Stimulated activated naive B cell treated with anti-CD40 and anti-IgM and Interleukin-4, amounts not matched to agents 10 μg/mL and 1 μg/mL and 100 μg/mL, for 72 hours (primary cell): ENCODE measurements around the gene GBX1.

Experiments used
- ATAC-seq, 2 donors: fragments of 150-1000 bp; cut with Tn5 transposase; replicated peaks; 2 replicates each; pipeline ENCODE4 v1.10.0; 2021; ENCODE audit warnings: moderate library complexity in 1 of 2
- DNase-seq: peaks from one replicate; pipeline ENCODE4 v3.0.0; 2021
- H3K27ac Mint-ChIP-seq: one replicate; pipeline ENCODE4 v1.8.0; 2022; ENCODE audit warnings: mild to moderate bottlenecking, mixed read lengths
- H3K27me3 Mint-ChIP-seq, 2 donors: one replicate each; pipeline ENCODE4 v1.8.0; 2022; ENCODE audit warnings: mixed read lengths in 2 of 2
- H3K36me3 Mint-ChIP-seq, 2 donors: one replicate each; pipeline ENCODE4 v1.8.0; 2022; ENCODE audit warnings: mixed read lengths in 2 of 2, mild to moderate bottlenecking in 1 of 2
- H3K4me1 Mint-ChIP-seq, 2 donors: one replicate each; pipeline ENCODE4 v1.8.0; 2022; ENCODE audit warnings: mixed read lengths in 2 of 2, mild to moderate bottlenecking in 1 of 2
- H3K4me3 Mint-ChIP-seq, 2 donors: one replicate each; pipeline ENCODE4 v1.8.0; 2022; ENCODE audit warnings: mild to moderate bottlenecking in 2 of 2, mixed read lengths in 2 of 2, moderate library complexity in 1 of 2
- H3K9me3 Mint-ChIP-seq, 2 donors: one replicate each; pipeline ENCODE4 v1.8.0; 2022; ENCODE audit warnings: mixed read lengths in 2 of 2, mild to moderate bottlenecking in 1 of 2

The GBX1 gene

GRCh38 chr7:151117565-151117964 lies 49.9 kb downstream of the GBX1 start:
- H3K36me3 Mint-ChIP-seq: peaks cover 5% of the 10 kb centered on the region in 2 donors
- ATAC-seq: no peak
- DNase-seq: no peak
- H3K9me3 Mint-ChIP-seq: no peaks in the 10 kb centered on the region
- H3K4me3 Mint-ChIP-seq: no peak overlapping the region
- peaks cover 24 to 34% of the 10 kb centered on the region in 2 donors for H3K27me3 Mint-ChIP-seq
- H3K4me1 Mint-ChIP-seq: peaks cover 0 to 2% of the 10 kb centered on the region in 2 donors
- no peak overlapping the region for H3K27ac Mint-ChIP-seq

DNA sequence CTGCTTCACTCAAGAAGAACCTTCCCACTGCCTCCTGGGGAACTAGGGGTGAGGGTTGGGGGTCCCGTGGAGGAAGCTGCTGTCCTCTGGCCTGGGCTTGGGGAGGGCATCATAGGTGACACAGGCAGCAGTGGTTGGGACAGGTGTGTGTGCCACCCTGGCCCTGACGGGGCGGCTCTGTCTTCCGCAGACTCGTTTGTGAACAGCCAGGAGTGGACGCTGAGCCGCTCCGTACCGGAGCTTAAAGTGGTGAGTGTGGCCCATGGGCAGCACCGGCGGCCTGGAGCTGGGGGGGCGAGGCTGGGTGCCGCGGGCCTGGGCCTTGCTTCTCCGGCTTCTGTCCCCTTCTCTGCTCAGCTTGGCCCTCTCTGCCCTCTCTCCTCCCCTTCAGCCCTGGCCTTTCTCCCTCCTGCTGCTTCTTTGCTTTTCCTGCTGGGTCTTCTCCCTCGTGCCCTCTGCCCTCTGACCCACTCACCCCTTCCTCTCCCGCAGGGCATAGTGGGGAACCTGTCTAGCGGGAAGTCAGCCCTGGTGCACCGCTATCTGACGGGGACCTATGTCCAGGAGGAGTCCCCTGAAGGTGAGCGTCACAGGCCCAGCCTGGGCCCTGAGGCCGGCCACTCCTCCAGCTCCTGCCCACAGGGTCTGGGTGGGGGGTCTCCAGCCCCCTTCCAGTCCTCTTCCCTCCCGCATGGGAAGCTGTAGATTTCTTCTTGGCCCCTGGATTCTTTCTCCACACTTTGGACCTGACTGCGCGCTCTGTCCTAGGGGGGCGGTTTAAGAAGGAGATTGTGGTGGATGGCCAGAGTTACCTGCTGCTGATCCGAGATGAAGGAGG lies 50.7 kb downstream of the GBX1 start:
- no peak for ATAC-seq
- Mint-ChIP-seq H3K4me3 (no peak overlapping the region), H3K9me3 (no peaks in the 10 kb centered on the region), H3K27ac (no peak overlapping the region), H3K4me1 (peaks cover 0 to 2% of the 10 kb centered on the region in 2 donors), H3K27me3 (peaks cover 32 to 41% of the 10 kb centered on the region in 2 donors), H3K36me3 (peaks cover 4 to 5% of the 10 kb centered on the region in 2 donors)
- no peak for DNase-seq

- Mint-ChIP-seq H3K27me3 (peaks cover 33 to 47% of the 10 kb centered on the region in 2 donors), H3K4me1 (peaks cover 0 to 2% of the 10 kb centered on the region in 2 donors), H3K4me3 (no peak overlapping the region), H3K9me3 (no peaks in the 10 kb centered on the region), H3K36me3 (no peaks in the 10 kb centered on the region), H3K27ac (no peak overlapping the region)
- ATAC-seq (no peak), DNase-seq (no peak)
These were observed 51.6 kb downstream of the GBX1 start for GRCh38 chr7:151115836-151116418.

DNA sequence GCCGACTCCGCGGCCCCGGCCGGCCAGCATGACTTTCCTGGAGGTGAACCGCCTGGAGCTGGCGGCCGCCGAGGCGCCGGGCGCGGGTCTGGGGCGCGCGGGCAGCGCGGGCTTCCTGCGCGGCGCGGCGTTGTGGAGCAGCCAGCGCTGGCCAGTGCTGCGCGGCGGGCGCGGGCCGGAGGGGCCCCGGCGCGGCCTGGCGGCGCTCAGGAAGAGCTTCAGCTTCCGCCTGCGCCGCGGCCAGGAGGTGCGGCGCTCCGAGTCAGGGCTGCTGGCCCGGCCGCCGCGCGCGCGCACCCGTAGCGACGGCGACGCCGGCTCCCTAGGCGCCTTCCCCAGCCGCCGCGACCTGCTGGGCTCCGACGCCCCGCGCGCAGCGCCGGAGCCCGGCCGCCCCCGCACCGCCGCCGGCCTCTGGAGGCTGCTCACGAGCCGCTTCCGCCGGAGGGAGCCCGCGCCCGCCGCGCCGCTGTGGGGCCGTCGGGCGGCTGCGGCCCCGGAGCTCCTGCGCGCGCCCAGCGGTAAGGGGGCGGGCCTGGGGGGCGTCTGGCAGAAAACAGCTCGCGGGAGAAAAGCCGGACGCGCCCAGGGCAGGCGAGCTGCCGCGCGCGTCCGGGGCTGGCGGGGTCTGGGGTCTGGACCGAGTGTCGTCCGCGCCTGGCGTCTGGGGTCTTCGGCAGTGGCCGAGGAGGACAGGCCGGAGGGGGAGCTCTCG lies 52.2 kb downstream of the GBX1 start:
- Mint-ChIP-seq H3K4me1 (peaks cover 0 to 2% of the 10 kb centered on the region in 2 donors), H3K27me3 (peaks cover 39 to 52% of the 10 kb centered on the region in 2 donors), H3K27ac (no peak overlapping the region), H3K36me3 (no peaks in the 10 kb centered on the region), H3K9me3 (no peaks in the 10 kb centered on the region), H3K4me3 (no peak overlapping the region)
- DNase-seq: no peak
- peak; percentile 29 to 50 for ATAC-seq

GRCh38 chr7:151114151-151115090 lies 53.1 kb downstream of the GBX1 start:
- Mint-ChIP-seq H3K27ac (no peak overlapping the region), H3K27me3 (peaks cover 42 to 60% of the 10 kb centered on the region in 2 donors), H3K9me3 (no peaks in the 10 kb centered on the region), H3K4me1 (peaks cover 0 to 2% of the 10 kb centered on the region in 2 donors), H3K36me3 (no peaks in the 10 kb centered on the region), H3K4me3 (no peak overlapping the region)
- ATAC-seq: no peak
- no peak for DNase-seq

GRCh38 chr7:151113344-151114150 lies 53.9 kb downstream of the GBX1 start:
- Mint-ChIP-seq H3K27me3 (peaks cover 38 to 60% of the 10 kb centered on the region in 2 donors), H3K9me3 (no peaks in the 10 kb centered on the region), H3K4me1 (peaks cover 0 to under 1% of the 10 kb centered on the region in 2 donors), H3K4me3 (peak overlapping the region in 1 of 2 donors; percentile 6), H3K36me3 (no peaks in the 10 kb centered on the region), H3K27ac (no peak overlapping the region)
- DNase-seq (no peak), ATAC-seq (no peak)

DNA sequence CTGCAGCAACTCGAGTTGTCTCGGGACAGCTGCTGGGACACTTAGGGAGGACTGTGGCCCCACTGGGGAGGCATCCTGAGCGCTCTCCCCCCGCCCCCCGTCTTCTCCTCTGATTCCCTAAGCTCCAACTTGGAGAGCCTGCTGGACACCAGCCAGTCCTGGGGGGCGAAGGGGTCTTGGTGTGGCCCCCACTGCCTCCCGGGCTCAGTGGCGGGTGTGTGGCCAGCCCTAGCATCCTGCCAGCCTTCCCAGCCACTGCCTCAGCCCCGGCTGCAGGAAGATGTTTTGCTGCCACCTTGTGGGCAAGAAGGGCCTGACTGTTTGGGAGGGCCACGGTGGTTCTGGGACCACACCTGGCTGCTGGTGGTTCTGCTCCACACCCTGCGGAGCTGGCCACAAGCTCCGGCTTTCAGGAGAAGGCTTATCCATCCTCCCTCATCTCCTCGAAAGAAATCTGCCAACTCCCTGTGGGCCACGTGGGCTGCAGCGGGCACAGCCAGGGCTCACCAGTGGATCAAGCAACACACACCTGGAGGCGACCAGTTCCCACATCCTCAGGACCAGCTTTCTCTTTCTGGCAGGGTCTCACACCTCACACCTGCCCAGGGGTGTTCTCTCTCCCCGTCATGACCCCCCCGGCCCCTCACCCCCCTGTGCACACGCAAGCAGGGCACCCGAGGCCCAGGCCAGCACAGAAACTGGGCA lies 56.4 kb downstream of the GBX1 start:
- no peak overlapping the region for H3K27ac Mint-ChIP-seq
- H3K9me3 Mint-ChIP-seq: no peaks in the 10 kb centered on the region
- H3K27me3 Mint-ChIP-seq: peaks cover 32 to 53% of the 10 kb centered on the region in 2 donors
- ATAC-seq (peak; percentile 89 to 90), DNase-seq (peak; percentile 62)
- H3K4me3 Mint-ChIP-seq: no peak overlapping the region
- H3K36me3 Mint-ChIP-seq: no peaks in the 10 kb centered on the region
- no peaks in the 10 kb centered on the region for H3K4me1 Mint-ChIP-seq

- Mint-ChIP-seq H3K4me3 (no peak overlapping the region), H3K4me1 (no peaks in the 10 kb centered on the region), H3K36me3 (no peaks in the 10 kb centered on the region), H3K27ac (no peak overlapping the region), H3K27me3 (peaks cover 31 to 47% of the 10 kb centered on the region in 2 donors), H3K9me3 (no peaks in the 10 kb centered on the region)
- ATAC-seq (no peak), DNase-seq (no peak)
These were observed 57.1 kb downstream of the GBX1 start for GRCh38 chr7:151110236-151110940.

DNA sequence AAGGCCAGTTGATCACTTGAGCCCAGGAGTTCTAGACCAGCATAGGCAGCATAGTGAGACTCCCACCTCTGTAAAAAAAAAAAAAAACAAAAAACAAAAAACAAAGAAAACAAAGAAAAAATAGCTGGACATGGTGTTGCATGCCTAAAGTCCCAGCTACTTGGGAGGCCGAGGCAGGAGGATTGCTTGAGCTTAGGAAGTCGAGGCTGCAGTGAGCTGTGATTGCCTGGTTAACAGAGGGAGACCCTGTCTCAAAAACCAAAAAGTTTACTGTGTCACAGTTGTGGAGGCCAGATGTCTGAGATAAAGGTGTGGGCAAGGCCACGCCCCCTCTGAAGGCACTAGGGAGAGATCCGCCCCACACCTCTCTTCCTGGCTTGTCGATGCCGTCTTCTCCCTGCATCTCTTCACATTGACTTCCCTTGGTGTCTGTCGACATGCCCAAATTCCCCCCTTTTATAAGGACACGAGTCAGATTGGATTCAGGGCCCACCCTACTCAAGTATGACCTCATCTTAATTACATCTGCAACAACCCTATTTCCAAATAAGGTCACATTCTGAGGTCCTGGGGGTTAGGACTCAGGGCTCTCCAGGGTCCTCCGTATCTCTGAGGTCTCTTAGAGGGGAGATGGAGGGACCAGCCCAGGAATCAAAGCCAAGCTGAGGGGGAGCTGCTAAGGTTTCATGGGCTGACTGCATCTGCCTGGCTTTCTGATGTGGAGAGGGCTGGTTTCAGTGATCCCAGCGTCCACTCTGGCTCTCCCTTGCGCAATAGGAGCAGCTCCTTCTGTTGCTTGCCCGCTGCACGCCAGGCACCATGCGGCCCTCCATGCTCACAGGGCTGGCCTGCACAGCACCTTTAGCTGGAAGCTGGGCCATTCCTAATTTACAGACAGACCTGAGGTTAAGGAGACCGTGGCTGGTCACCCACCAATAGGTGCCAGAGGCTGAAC lies 58.1 kb downstream of the GBX1 start:
- no peaks in the 10 kb centered on the region for H3K4me1 Mint-ChIP-seq
- no peak for DNase-seq
- peaks cover 36 to 54% of the 10 kb centered on the region in 2 donors for H3K27me3 Mint-ChIP-seq
- H3K27ac Mint-ChIP-seq: no peak overlapping the region
- H3K36me3 Mint-ChIP-seq: no peaks in the 10 kb centered on the region
- no peak overlapping the region for H3K4me3 Mint-ChIP-seq
- no peaks in the 10 kb centered on the region for H3K9me3 Mint-ChIP-seq
- ATAC-seq: no peak

DNA sequence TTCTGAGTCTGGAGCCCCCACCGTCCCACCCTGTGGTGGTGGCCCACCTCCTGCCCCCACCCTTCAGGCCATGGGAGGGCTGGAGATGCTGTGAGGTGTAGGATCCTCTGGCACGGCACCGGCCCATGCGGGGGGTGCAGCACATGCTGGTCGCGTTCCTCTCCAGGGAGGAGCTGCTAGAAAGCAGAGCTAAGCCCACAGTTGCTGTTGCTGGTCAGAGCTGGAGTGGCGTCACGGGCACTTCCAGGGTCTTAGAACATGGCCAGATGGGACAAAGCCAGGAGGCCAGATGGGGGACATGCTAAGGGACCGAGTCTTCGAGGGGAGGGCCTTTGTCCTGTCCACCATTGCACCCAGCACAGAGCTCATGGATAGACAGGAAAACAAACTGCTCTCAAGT lies 59.6 kb downstream of the GBX1 start:
- Mint-ChIP-seq H3K4me1 (no peaks in the 10 kb centered on the region), H3K4me3 (no peak overlapping the region), H3K27ac (no peak overlapping the region), H3K36me3 (no peaks in the 10 kb centered on the region), H3K9me3 (no peaks in the 10 kb centered on the region), H3K27me3 (peaks cover 34 to 49% of the 10 kb centered on the region in 2 donors)
- DNase-seq (no peak), ATAC-seq (no peak)

DNA sequence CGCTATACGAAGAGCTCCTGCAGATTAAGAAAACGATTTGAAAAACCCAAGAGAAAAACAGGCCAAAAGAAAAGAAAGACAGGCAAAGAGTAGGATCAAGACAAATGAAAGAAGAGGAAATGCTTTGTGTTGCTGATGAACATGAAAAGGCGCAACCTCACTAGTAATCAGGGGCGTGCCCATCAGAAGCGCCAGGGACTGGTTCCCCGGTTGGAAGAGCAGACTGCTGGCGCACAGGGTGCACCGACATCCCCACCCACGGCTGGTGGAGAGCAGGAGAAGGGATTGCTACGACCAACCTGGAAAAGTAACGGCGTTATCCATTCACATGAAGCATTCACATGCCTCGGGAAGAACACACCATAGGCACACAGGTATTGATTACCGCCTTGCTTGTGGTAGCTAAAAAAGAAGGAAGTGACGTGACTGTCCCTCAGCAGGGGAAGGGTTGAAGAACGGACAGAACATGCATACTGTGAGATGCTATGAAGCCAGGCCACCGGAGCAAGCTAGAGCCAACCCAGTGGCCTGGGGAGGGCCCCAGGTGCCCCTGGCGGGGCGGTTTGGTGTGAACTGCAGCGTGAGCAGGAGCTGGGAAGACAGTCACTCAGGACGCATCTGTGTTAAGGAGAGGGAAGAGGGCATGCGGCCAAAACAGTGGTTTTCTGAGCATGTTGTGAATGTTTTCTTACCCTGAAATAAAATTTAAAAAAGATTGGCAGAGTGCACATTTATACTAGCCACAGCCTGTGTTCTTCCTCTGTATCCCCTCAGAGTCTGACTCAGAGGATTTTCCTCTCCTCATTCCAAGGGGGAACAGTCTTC lies 62.9 kb downstream of the GBX1 start:
- ATAC-seq: no peak
- Mint-ChIP-seq H3K4me3 (no peak overlapping the region), H3K27ac (no peak overlapping the region), H3K9me3 (no peaks in the 10 kb centered on the region), H3K4me1 (no peaks in the 10 kb centered on the region), H3K27me3 (peaks cover 18 to 21% of the 10 kb centered on the region in 2 donors), H3K36me3 (no peaks in the 10 kb centered on the region)
- DNase-seq: no peak
